Stimulated activated CD8-positive, alpha-beta memory T cell treated with anti-CD3 and anti-CD28 coated beads, Interleukin-15, amount 100 ng/mL, for 24 hours (primary cell): Measurements from ENCODE around the gene MAML3.

Source experiments
- DNase-seq: peaks from one replicate; pipeline ENCODE4 v3.0.0-alpha.2; 2020; ENCODE audit warnings: low read depth

Gene MAML3

DNA sequence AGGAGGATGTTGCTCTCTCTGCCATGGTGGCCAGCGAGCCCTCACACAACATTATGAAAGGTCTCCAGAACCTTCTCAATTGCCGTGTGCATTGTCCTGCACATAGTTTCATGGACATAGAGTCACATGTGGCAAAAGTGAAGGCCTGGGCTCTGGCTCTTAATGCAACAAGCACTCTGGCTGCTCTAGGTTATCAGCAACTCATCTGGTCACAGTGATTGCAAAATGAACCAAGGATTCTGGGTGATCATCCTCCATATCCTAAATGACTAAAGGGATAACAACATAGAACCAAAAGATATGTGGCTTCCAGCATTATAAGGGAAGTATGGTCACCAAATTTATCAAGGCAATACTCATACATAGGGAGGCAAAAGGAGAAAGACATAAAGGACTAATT is 313.2 kb downstream of the MAML3 start:
- DNase-seq: no peak

DNA sequence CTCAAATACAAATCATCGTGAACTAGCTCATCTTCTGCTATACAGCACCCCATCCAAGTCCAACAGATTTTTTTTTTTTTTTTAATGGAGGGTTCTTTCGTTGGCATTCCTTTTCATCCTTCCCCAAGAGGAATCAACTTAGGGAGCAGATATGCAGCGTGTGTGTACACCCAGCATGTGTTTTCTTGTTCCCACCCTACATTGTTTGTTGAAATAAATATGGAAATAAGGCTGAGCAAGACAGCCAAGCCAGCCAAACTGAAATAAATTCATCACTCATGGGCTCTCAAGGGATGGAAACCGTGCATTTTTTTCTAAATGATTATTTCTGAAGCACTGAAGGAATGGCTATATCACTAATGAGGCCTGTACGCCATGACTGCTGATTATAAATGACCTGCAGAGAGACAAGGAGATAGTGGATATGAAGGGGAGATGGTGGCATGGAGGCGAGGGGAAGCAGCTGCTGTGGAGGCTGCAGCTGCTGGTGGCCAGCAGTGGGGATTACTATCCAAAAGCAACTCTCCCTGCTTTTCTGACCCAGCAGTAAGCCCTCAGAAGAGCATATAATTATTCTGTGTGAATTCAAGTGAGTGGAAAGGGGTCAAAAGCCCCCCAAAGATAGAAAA is 314.5 kb downstream of the MAML3 start:
- DNase-seq: no peak

DNA sequence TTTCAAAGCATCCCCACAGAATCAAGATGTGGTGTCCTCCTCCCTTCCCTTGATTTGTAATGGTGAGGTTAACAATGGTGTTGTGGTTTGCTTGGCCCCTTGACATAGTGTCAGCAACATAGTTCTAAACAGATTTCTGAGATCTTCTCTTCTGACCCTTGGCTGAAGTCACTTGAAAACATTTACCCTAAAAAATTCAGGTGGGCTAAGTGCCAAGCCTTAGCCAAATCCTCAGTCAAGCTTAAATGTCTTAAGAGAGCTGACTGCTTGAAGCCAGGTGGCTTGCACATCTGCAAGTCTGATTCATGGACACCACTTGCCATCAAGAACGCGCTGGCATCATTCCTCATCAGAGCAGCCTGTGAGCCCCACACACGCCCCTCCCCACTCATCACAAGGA is 315.2 kb downstream of the MAML3 start:
- no peak for DNase-seq

DNA sequence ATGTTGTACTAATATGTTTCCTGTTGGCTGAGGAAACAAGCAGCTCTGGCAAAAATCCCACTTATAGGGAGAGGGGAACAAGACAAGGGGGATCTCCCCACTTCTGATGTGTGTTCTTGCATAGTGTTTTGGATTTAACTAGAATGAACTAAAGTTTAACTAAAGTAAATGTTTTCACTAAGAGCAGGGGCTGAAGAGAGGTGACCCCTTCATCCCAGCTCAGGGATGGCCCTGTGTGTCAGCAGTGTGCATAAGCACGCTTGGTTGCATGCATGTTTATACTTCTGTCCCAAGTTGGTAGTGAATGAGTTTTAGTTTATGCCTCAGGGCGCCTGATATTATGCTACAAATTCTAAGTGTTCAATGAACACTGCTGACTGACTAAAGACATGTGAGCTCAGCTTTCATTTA is 319.0 kb downstream of the MAML3 start:
- no peak for DNase-seq

DNA sequence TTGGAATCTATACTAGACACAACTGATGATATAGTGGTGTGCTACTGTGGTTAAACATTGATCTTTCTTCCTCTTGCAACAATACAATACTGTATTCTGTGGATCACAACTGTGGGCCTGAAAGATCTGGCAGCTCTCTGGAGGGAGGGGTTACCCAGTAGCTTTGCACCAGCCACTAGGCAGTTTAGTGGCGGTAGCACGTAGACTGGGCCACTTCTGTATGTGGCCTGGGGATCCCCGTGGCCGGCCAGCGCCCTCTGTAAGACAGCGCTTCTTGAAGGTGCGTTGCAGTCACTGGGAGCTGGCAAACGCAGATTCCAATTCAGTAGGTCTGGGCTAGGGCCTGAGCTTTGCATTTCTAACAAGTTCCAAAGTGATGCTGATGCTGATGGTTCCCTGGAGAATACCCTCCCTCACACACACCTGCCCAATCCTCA is 319.7 kb downstream of the MAML3 start:
- DNase-seq: no peak

DNA sequence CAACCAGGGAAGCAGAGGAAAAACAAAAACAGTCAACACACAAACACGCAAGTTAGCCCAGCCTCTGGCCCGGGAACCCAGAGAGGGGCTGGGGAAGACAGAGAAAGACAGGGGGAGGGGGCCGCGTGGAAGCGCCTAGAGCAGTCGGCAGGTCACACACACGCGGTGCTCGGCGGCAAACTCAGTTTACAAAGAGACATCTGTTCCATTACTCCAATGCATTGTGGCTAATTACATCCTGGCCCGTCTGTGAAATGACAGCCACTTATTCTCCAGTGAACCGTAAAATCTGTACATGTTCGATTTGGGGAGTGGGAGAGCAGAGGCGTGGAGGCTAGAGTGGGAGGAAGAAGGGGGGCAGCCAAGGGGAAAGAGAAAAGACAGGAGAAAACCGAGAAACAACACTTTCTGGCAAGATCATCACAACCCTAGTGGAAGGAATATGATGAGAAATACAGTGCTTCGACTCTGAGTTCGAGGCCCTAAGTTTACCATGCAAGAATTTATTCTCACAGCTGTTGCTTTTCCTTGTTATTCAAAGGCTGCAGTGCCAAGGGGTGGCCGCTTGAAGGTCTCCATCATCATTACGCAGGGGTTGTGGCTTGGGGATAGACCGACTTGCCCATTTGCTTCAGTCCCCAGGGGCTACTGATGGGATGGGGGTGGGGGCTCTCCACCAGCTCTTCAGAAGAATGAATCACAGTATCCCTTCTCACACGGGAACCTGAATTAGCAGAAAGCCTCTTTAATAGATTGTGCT is 320.7 kb downstream of the MAML3 start:
- DNase-seq: no peak

DNA sequence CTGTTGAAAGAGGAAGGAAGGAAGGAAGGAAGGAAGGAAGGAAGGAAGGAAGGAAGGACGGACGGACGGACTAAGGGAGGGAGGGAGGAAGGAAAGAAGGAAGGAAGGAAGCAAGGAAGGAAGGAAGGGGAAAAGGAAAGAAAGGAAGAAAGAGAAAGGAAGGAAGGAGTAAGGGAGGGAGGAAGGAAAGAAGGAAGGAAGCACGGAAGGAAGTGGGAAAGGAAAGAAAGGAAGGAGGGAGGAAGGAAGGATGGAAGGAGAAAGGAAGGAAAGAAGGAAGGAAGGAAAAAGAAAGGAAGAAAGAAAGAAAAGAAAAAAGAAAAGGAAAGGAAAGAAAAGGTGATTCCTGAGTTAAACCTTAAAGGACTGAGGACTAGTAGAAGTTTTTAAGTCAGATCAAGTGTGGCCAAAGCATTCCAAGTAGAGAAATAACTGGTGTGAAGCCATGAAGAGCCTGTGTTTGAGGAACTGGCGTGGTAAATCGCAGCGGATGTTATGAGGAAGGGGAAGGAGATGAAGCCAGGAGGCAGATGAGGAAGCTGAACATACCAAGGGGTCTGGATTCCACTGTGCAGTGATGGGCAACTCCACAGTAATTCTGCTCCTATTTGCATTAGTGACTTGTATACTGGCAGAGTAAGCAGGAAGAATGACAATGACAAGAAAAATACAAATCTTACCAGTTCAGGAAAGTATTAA is 324.9 kb downstream of the MAML3 start:
- DNase-seq: no peak

DNA sequence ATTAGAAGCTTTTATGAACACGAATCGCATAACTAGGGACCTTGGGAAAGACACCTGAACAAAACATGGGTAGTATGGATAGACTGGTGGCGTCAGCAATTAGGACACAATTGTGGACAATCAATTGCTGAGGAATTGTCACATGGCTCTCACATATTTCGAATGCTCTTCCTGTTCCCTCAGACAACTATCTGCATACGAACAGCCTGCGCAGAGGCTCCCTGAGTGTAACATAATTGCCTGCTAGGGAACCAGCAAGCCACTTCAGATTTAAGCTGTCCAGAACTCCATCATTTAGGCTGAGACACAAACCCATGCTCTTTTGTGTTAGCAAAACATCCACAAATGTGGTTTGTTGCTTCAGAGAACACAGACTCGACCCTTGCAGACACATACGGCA is 327.6 kb downstream of the MAML3 start:
- DNase-seq: no peak

DNA sequence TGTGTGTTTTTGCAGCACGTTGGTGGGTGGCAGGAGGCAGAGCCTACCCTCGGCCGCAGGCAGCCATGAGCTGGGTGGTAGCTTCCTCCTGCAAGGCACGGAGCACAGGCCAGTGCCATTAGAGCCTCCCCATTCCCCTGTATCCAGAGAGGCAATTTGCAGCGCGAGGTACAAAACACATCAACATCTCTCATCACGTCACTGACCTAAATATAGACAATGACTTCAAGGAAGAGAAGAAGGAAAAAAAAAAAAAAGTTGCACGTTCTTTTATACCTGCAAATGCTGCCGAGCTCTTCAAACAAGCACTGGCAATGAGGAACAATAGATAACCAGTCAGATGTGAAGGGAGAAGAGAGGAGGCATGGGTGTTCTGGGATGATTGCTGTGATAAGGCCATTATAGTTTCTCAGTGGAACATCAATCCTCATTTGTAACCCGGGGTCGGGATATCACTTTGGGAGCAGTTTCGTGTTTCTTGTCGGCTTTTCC is 328.4 kb downstream of the MAML3 start:
- no peak for DNase-seq

DNA sequence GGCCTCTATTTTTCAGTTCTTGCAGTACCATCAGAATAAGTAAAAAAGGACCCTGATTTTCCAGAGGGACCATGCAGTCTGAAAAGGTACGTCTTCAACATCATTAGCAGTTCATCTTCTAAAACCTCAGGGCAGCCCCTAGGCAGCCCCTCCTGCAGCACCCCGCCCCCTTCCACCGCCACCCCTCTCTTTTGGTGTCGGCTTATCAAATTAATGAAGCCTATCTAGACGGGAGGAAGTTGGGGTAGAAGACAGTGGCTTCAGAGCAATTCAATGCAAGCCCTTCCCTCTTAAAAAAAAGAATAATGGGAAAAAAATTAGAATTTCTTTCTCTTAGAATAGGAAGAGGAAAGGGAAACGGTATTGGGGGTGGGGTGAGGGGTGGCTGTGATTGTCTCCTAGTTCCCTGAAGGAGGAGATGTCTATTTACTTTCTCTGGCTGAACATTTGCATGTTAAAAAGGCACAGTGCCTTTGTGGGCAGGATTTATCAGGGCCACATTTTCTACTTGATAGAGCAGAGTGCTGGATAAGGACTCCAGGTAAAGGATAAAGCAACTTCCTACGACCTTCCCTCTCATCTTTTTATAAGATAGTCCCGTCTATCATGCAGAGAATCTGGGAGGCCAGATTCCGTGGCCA is 329.0 kb downstream of the MAML3 start:
- DNase-seq: no peak

DNA sequence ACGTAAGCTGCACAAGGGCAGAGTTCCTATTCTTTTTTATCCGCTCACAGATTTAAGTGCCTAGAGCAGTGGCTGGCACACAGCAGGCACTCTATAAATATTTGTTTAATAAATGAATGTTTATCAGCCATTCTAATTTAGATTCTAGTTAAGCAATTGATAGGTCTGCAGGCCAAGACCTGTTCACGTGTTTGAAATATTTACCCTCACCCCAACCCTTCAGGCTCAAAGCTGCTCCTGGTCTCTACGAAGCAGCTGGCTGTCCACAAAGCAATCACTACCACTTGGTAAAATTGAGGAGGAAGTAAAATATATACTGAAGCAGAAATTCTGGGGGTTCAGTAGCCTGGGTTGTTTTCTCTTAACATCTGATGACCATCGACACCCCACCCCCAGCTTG is 330.2 kb downstream of the MAML3 start:
- DNase-seq: no peak

DNA sequence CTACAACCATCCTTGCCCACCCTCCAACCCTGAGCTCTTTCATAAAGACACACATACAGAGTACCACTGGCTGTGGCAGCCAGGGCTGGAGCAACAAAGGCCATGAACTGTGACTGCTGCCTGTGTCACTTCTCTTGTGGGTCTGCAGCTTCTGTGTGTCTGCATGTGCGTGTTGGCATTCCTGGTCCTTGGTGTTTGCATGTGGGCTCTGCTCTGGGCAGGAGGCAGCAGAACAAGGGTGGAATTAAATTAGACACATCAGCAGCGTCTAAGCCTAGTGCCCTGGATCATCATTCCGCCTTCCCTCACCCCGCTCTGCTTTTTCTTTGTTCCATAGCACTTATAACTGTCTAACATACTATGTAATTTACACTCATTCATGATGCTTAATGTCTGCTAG is 330.6 kb downstream of the MAML3 start:
- DNase-seq: no peak

DNA sequence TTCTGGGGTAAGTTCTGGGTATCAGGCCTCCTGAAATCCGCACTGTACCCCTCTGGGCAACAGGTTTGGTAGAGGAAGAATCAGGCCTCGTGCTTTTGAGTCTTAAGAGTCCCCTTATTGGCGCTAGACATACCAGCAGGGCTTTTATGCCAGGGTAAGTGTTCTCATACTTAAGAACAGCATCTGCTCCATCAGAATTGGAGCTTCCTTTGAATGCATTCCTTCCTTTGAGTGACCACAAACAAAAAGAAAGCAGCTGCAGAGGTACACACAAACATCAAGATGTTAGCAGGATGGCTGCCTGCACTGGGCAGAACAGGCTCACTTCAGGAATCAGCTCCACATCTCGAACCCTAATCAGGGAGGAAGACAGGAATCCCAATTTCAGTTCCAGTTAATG is 331.6 kb downstream of the MAML3 start:
- DNase-seq: no peak

DNA sequence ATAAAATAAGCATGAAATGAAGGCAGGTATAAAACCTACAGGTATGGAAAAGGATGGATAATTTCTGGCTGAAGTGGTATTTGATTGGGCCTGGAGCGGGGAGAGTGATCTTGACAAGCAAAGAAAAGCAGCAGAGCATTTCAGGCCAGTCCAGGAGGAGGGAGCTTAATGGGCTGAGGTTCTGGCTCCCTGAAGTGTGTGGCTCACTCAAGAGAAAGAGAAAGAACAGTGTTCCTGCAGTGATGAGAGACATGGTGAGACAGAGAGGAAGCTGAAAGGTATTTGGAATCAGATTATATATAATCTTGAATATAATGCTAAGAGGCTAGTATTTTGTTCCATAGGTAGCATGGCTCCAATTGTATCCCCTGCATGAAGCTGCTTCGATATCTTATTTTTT is 334.9 kb downstream of the MAML3 start:
- DNase-seq: no peak

DNA sequence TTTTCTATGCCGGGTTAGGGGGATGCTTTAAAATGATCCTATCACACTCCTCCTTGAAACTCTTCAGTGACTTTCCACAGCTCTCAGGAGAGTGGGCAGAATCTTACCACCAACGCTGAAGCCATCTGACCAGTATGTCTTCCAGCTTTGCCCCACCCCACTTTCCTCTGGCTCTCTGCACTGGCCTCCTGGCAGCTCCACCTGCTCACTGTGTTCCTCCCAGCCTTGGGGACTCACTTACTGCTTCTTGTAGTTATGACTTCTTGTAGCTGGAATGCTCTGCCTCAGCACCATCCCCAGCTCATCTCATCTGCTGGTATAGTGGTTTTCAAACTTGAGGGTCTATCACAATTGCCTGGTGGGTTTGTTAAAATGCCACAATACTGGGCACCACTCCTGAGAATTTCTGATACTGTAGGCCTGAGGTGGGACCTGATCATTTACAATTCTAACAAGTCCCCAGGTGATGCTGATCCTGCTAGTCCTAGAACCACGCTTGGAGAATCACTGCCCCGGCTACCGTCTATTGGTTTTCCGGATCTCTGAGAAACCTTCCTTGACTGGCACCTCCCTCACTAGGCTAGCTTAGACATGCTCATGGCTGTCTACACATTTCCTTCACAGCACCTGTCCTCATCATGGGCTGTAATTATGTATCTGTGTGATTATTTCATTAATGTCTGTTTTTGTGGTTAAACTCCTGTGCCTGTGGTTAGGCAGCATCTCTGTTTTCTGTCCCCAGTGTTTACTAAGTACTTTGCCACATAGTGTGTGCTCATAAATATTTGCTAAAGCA is 336.1 kb downstream of the MAML3 start:
- DNase-seq: no peak

DNA sequence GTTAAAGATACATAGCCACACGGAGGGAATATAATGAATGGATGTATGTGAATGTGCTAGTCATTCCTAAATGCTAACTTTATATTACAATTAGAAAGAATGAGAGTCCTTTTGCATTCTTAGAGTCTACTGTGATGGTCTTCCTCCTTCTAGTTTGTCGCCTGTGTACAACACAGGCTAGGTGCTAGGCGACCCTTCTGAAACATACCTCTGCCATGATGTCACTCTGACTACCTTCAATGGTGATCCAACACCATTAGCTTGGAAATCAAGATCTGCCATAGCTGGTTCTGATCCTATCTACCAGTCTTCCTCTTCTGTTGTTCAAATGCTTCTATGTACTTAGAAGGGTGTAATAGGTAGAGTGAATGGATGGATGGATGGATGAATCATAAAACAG is 337.1 kb downstream of the MAML3 start:
- DNase-seq: no peak

DNA sequence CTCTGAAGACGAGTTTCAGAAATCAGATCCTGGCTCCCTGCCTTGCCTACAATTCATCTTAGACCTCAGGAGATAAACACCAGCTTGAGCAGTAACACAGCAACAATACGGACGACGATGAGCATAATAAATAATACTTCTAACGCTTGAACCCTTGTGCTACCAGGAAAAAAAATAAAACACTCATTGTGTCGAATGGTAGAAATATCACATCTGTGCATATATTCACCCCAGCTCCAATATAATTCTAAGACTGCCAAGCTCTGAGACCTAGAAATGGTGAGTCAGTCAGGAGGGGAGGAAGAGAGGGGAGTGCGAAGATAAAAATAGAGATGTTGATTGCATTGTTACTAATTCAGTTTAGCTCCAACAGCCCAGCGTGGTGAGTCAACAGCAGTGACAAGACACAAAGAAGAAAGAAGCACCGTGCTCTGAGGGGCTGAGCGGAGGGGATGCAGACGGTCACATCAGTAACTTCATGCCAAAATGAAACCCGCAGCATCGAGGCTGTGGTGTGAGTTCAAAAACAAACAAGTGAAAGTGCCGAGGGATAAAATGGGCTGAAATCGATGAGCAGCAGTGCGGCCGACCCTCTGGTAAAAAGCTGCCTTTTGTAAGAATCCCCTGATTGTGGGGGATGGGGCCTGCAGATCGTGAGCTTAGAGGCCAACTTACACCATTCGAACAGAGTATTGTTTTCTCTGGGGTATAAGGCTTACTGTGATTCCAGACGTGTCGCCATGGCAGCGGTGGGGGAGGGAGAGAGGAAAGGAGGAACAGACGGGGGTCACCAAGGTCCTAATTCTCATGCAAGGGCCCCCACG is 338.0 kb downstream of the MAML3 start:
- no peak for DNase-seq

DNA sequence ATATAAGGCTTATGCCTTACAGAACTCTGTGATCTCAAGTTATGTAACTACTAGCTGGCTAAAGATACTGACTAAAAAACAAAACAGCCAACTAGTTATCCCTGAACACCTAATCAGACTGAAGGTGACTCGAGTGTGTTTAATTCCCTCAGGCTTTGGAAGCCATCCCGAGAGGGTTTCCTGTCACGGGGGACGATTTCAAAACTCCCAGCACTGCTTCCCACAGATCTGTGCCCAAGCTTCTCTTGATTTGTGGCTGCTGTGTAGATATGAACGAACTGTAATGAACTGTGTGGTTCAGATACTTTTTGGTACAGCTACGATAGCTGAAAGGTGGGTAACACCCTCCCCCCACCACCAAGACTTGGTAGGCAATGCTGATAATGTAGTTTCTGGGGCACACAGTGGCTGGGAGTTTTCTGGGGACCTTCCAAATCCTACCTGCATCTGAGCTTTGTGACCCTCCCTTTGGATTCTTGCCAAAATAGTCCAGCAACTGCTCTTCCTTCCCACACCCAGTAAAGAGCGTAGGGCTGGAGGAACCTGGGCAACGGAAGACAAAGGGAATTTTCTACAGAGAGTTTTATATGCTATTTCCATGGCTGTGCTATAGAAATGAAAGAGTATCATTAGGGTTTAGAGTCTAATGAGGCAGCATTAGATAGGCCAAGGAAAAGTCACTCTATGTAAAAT is 339.5 kb downstream of the MAML3 start:
- no peak for DNase-seq

DNA sequence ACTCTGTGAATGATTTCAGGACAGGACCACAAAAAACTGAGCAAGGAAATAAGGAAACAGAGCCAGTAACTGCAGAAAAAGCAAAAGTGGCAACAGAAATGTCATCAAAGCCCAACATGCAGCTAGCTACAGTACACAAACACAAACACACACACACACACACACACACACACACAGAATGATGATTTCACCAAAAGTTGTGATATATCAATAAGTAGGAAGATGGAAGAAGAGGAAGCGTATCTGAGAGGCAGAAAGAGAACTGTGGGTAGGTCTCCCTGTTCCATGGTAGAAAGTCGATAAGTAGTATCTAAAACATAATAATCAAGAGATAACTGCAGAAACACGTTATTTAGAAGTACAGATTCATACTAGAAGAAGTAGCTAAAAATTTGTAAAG is 340.1 kb downstream of the MAML3 start:
- DNase-seq: no peak

DNA sequence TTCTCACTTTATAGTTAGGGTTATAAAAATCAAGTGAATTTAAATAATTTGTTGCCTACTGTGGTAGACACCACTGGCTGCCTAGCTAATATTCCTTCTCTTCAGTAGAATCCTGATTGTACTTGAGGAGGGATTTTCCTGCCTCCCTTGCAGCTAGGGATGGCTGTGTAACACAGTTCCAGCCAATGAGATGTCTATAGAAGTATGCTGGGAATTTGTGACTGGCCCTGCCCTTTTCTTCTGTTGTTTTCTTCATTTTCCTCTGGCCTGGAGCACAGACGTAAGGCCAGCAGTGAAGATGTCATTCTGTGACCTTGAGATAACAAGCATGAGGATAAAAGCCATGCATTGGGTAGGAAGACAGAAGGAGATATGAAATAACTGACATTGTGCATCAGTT is 343.3 kb downstream of the MAML3 start:
- DNase-seq: no peak
